Peyer's patch (tissue), 4 donors: ENCODE data around the gene ZNF606. TPM values are rescaled to one million over a fixed set of nuclear protein-coding genes. Genes with fewer than 3 reads are reported as not detected.
A peak's percentile ranks its signal among the peaks of the same experiment; 100 is the strongest.

ENCODE experiments used
- DNase-seq, 3 donors: peaks; one replicate each; pipeline ENCODE4 v3.0.0-alpha.2; 2017 to 2019
- H3K27ac ChIP-seq, 4 donors: fragments of 200-600 bp; sonication (generic); one replicate each; pipeline ENCODE4 v1.5.1; 2016 to 2019
- H3K27me3 ChIP-seq, 2 donors: fragments of 200-600 bp; sonication (generic); one replicate each; pipeline ENCODE4 v1.5.1; 2019
- H3K36me3 ChIP-seq, 3 donors: fragments of 200-600 bp; sonication (generic); one replicate each; pipeline ENCODE4 v1.5.1; 2016 to 2019
- H3K4me1 ChIP-seq, 4 donors: fragments of 200-600 bp; sonication (generic); one replicate each; pipeline ENCODE4 v1.5.1; 2016 to 2019
- H3K4me3 ChIP-seq, 4 donors: fragments of 200-600 bp; sonication (generic); 1 replicate in 3 of 4; 2 replicates in 1 of 4; pipeline ENCODE4 v1.5.1; 2016 to 2019; ENCODE audit warnings: mild to moderate bottlenecking in 1 of 4
- H3K9me3 ChIP-seq, 4 donors: fragments of 200-600 bp; sonication (generic); one replicate each; pipeline ENCODE4 v1.5.1; 2016 to 2019; ENCODE audit warnings: mild to moderate bottlenecking in 1 of 4
- CTCF ChIP-seq, 6 experiments: fragments of 450-650 bp in 4 of 6; fragments of 200-600 bp in 2 of 6; sonication (generic) in 1 of 6; IDR thresholded peaks; one replicate each; pipeline ENCODE4 v1.5.1; 2017 to 2019; ENCODE audit warnings: antibody characterized with exemption in 6 of 6, mild to moderate bottlenecking in 3 of 6, moderate library complexity in 1 of 6
- POLR2A ChIP-seq, 2 donors: fragments of 450-650 bp; IDR thresholded peaks; one replicate each; pipeline ENCODE4 v1.5.1; 2017; ENCODE audit warnings: antibody characterized with exemption in 2 of 2, mild to moderate bottlenecking in 2 of 2, moderate library complexity in 2 of 2
- total RNA-seq, 4 donors: library from RNA; depleted of rRNA; stranded (reverse); fragments of >200 nt; gene quantifications; one replicate each; pipeline ENCODE4 v1.1.0, GENCODE V29; 2016

The ZNF606 gene
- total RNA-seq, 4 donors from 2014 or later, result 18.4 to 29.7 (median 20.3) TPM

DNA sequence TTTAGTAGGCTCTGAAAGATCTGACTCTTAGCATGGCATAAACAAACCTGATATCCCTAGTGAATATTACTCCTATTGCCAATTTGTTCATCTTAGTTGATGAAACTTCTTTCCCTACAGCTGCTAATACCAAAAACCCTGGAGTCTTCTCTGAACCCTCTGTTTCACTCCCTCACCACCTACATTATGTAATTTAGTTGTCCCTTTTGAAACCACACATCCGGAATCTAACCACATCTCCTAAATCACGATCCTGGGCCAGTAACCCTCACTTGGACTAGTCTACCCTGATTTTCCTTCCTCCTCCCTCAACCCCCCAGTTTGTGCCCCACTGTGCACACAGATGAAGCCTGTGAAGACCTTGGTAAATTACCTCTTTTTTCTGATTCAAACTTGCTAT, 56.3 kb downstream of the ZNF606 start:
- Histone ChIP-seq H3K9me3 (peaks cover 0 to 41% (median 17%) of the 10 kb centered on the region in 4 donors), H3K4me1 (peaks cover 0 to 11% (median 2%) of the 10 kb centered on the region in 4 donors), H3K27me3 (no peaks in the 10 kb centered on the region), H3K4me3 (peak overlapping the region in 1 of 4 donors; percentile 76), H3K36me3 (peaks cover 0 to 32% (median 0%) of the 10 kb centered on the region in 3 donors), H3K27ac (no peak overlapping the region)
- TF ChIP-seq POLR2A (IDR thresholded peaks at IDR 0.05) (no peak), CTCF (IDR thresholded peaks at IDR 0.05) (no peak)
- DNase-seq, result no peak

- DNase-seq, result no peak
- Histone ChIP-seq H3K27me3 (no peaks in the 10 kb centered on the region), H3K36me3 (peaks cover 0 to 62% (median 0%) of the 10 kb centered on the region in 3 donors), H3K4me3 (no peak overlapping the region), H3K4me1 (peaks cover 0 to 6% (median under 1%) of the 10 kb centered on the region in 4 donors), H3K27ac (no peak overlapping the region), H3K9me3 (peaks cover 0 to 80% (median 24%) of the 10 kb centered on the region in 4 donors)
- no peak for TF ChIP-seq CTCF (IDR thresholded peaks at IDR 0.05)
- TF ChIP-seq POLR2A (IDR thresholded peaks at IDR 0.05), result no peak
These were observed 61.0 kb downstream of the ZNF606 start for GRCh38 chr19:57941593-57941992.

DNA sequence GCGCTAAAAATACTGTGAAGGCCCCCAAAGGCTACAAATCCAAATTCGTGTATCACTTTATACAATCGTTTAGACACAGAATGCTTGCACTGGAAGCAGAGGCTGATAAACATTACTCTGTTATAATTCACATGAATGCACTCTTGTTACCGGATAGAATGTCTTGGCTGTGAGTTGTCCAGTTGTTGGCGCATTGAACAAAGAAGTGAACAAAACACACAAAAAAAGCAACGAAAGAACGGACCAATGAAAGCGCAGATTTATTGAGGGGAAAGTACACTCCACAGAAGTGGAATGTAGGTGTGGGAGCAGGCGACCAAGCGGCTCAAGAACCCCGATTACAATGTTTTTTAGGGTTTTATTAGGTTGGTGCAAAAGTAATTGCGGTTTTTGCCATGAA, 66.9 kb downstream of the ZNF606 start:
- H3K4me1 ChIP-seq, result no peaks in the 10 kb centered on the region
- H3K27ac ChIP-seq, result no peak overlapping the region
- no peaks in the 10 kb centered on the region for H3K27me3 ChIP-seq
- peaks cover 0 to 24% (median 0%) of the 10 kb centered on the region in 3 donors for H3K36me3 ChIP-seq
- no peak for DNase-seq
- peaks cover 0 to 73% (median 9%) of the 10 kb centered on the region in 4 donors for H3K9me3 ChIP-seq
- no peak for TF ChIP-seq POLR2A (IDR thresholded peaks at IDR 0.05)
- no peak for TF ChIP-seq CTCF (IDR thresholded peaks at IDR 0.05)
- peak overlapping the region in 1 of 4 donors; percentile 58 for H3K4me3 ChIP-seq

DNA sequence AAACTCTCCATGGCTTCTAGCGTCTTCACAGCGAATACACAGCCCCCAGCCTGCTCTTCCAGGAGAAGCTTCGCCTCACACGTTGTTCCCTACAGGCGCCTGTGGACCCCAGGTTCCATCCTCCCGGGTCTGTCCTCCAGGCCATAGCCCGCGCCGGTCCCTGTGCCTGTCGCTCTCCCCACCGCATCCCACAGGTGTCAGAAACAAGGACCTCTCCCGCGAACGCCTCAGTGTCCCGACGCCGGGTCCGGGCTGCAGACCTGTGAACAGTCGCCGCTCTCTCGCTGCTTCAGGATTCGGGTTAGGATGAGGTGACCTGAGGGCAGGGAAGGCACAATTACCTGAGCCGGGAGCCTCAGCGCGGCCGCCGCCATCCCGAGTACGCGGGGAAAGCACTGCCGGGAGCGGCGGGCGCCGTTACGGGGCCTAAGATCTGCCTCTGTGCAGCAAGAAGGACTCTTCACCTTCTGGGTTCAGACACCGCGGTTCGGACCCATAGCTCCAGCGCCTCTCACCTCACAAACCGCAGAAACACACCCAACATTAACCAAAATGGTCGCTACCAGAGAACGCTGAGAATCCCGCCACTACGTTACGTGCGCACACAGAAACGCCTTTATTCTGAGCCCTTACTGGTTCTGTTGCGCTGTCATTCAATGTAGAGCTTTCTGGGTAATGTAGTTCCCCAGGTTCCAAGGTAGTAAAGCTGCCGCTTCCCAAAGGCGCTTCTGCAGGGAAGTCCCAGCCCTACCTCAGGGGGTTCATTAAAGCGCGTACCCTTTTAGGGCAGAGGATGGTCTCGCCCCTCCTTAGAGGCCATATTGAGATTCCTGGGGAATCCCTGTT, 67.6 kb downstream of the ZNF606 start, which contains the start of gene ZNF418:
ZNF418 (minus strand) TSS at position 583 of the 846 bp plus-strand sequence. CDS start 1,580 bp downstream, outside the sequence.
- H3K9me3 ChIP-seq, result peaks cover 0 to 71% (median 9%) of the 10 kb centered on the region in 4 donors
- peak; percentile 34 to 62 (median 51) for DNase-seq
- TF ChIP-seq POLR2A (IDR thresholded peaks at IDR 0.05) (no peak), CTCF (IDR thresholded peaks at IDR 0.05) (no peak)
- H3K27ac ChIP-seq, result peak within 1 kb of the TSS in 3 of 4 donors; percentile 50 to 68 (median 60)
- no peaks in the 10 kb centered on the region for H3K27me3 ChIP-seq
- H3K36me3 ChIP-seq, result peaks cover 0 to 19% (median 0%) of the 10 kb centered on the region in 3 donors
- H3K4me3 ChIP-seq, result peak within 1 kb of the TSS; percentile 37 to 63 (median 57)
- H3K4me1 ChIP-seq, result no peaks in the 10 kb centered on the region

- H3K27me3 ChIP-seq, result no peaks in the 10 kb centered on the region
- H3K4me1 ChIP-seq, result no peaks in the 10 kb centered on the region
- TF ChIP-seq POLR2A (IDR thresholded peaks at IDR 0.05) (no peak), CTCF (IDR thresholded peaks at IDR 0.05) (no peak)
- peaks cover 0 to 35% (median 4%) of the 10 kb centered on the region in 4 donors for H3K9me3 ChIP-seq
- DNase-seq, result no peak
- peaks cover 0 to 26% (median 0%) of the 10 kb centered on the region in 3 donors for H3K36me3 ChIP-seq
- H3K4me3 ChIP-seq, result no peak overlapping the region
- no peak overlapping the region for H3K27ac ChIP-seq
These were observed 75.0 kb downstream of the ZNF606 start for GRCh38 chr19:57927587-57927986.

Other genes with a start within 250 kb of the ZNF606 start
- gene ZNF586, start 233.1 kb downstream of the ZNF606 start, total RNA-seq, result 10 to 100 TPM; 14.2 to 39.6 (median 23.8) TPM
- gene ZNF552, start 187.9 kb downstream of the ZNF606 start, total RNA-seq, result 10 to 100 TPM in 3 of 4 donors, 1 to 10 TPM in 1; 7.4 to 49.2 (median 37.4) TPM
- gene ZNF587B, start 172.5 kb downstream of the ZNF606 start, total RNA-seq, result 10 to 100 TPM; 19.3 to 32.4 (median 25.0) TPM
- 10 to 100 TPM; 35.7 to 74.7 (median 62.8) TPM for gene ZNF587, start 153.0 kb downstream of the ZNF606 start, total RNA-seq
- gene ZNF814, start 113.8 kb downstream of the ZNF606 start, total RNA-seq, result 10 to 100 TPM; 15.9 to 49.5 (median 30.8) TPM
- 10 to 100 TPM; 13.5 to 54.5 (median 19.0) TPM for gene ZNF417, start 86.2 kb downstream of the ZNF606 start, total RNA-seq
- 10 to 100 TPM in 1 of 4 donors, 1 to 10 TPM in 2, under 1 TPM in 1; 0.88 to 16.5 (median 2.4) TPM for gene ZNF418, start 67.4 kb downstream of the ZNF606 start, total RNA-seq
- gene ZNF256, start 55.1 kb downstream of the ZNF606 start, total RNA-seq, result 1 to 10 TPM; 2.7 to 6.2 (median 6.0) TPM
- 1 to 10 TPM in 2 of 4 donors, not detected in 2; 3.1 to 4.0 TPM for gene C19orf18, start 28.3 kb downstream of the ZNF606 start, total RNA-seq
- not detected for gene ZSCAN1, start 31.2 kb upstream of the ZNF606 start, total RNA-seq
- 1 to 10 TPM; 1.2 to 6.6 (median 4.0) TPM for gene ZNF135, start 56.5 kb upstream of the ZNF606 start, total RNA-seq
- 10 to 100 TPM; 20.8 to 75.1 (median 47.7) TPM for gene ZSCAN18, start 95.4 kb upstream of the ZNF606 start, total RNA-seq
- 10 to 100 TPM in 1 of 4 donors, 1 to 10 TPM in 3; 3.4 to 11.6 (median 5.7) TPM for gene ZNF329, start 148.0 kb upstream of the ZNF606 start, total RNA-seq
- gene ZNF274, start 180.2 kb upstream of the ZNF606 start, total RNA-seq, result 10 to 100 TPM; 32.4 to 46.8 (median 39.7) TPM
- gene ZNF544, start 226.1 kb upstream of the ZNF606 start, total RNA-seq, result 100 to 1,000 TPM in 1 of 4 donors, 10 to 100 TPM in 3; 21.9 to 158 (median 31.4) TPM